CD4-positive, alpha-beta T cell (primary cell): ENCODE data around the gene PHETA1. TPM values are rescaled to one million over a fixed set of nuclear protein-coding genes. Genes with fewer than 3 reads are reported as not detected.

ENCODE experiments used
- ATAC-seq: fragments of 200-7000 bp; cut with Tn5 transposase; one replicate; pipeline ENCODE4 v1.10.0; 2022; ENCODE audit warnings: mild to moderate bottlenecking; ENCODE audit not compliant: poor library complexity
- CTCF ChIA-PET: fragments of 350-600 bp; sonication (Branson Sonifier 250); formaldehyde crosslinking; loops from one replicate; lab custom pipeline; 2021; ENCODE audit warnings: antibody characterized with exemption, inconsistent platforms; lab: Charles Lee
- POLR2A ChIA-PET: fragments of 350-600 bp; sonication (Branson Sonifier 250); formaldehyde crosslinking; loops from one replicate; lab custom pipeline; 2021; ENCODE audit warnings: antibody characterized with exemption, inconsistent platforms; lab: Charles Lee
- DNase-seq, 14 experiments: peaks; one replicate each; pipeline ENCODE4 v3.0.0-alpha.2; 2013 to 2020; ENCODE audit warnings: mixed read lengths in 2 of 14
- H3K27ac ChIP-seq, 2 donors: one replicate each; pipeline versions ENCODE4 v1.5.1 to v1.7.0; 2013; ENCODE audit warnings: low read length in 2 of 2, low read depth in 1 of 2, mild to moderate bottlenecking in 1 of 2
- H3K27me3 ChIP-seq, 2 experiments: 1 replicate in 1 of 2; 2 replicates in 1 of 2; pipeline versions ENCODE4 v1.6.1 to v1.7.0; 2013; ENCODE audit warnings: low read length in 2 of 2, control low read depth in 1 of 2, mild to moderate bottlenecking in 1 of 2, moderate library complexity in 1 of 2; ENCODE audit not compliant: insufficient read depth in 2 of 2, control insufficient read depth in 1 of 2
- H3K36me3 ChIP-seq: one replicate; pipeline ENCODE4 v1.6.1; 2013; ENCODE audit warnings: low read length, control low read depth; ENCODE audit not compliant: insufficient read depth
- H3K4me1 ChIP-seq: one replicate; pipeline ENCODE4 v1.6.1; 2013; ENCODE audit warnings: low read length, control low read depth; ENCODE audit not compliant: insufficient read depth
- H3K4me3 ChIP-seq: one replicate; pipeline ENCODE4 v1.5.1; 2013; ENCODE audit warnings: mild to moderate bottlenecking, low read length, moderate library complexity
- H3K9me3 ChIP-seq, 2 experiments: 1 replicate in 1 of 2; 2 replicates in 1 of 2; pipeline versions ENCODE4 v1.6.1 to v1.7.0; 2013; ENCODE audit warnings: low read length in 2 of 2, mild to moderate bottlenecking in 2 of 2, control low read depth in 1 of 2, moderate library complexity in 1 of 2; ENCODE audit not compliant: control insufficient read depth in 1 of 2, insufficient read depth in 1 of 2
- H3K27ac Mint-ChIP-seq: one replicate; pipeline ENCODE4 v1.8.0; 2020; ENCODE audit warnings: mixed read lengths
- H3K27me3 Mint-ChIP-seq: one replicate; pipeline ENCODE4 v1.8.0; 2021; ENCODE audit warnings: mixed read lengths
- H3K36me3 Mint-ChIP-seq: one replicate; pipeline ENCODE4 v1.8.0; 2021; ENCODE audit warnings: low read depth, mixed read lengths
- H3K4me1 Mint-ChIP-seq: one replicate; pipeline ENCODE4 v1.8.0; 2021; ENCODE audit warnings: low read depth, mixed read lengths
- H3K4me3 Mint-ChIP-seq: one replicate; pipeline ENCODE4 v1.8.0; 2020; ENCODE audit warnings: mild to moderate bottlenecking, mixed read lengths
- H3K9me3 Mint-ChIP-seq: one replicate; pipeline ENCODE4 v1.8.0; 2020; ENCODE audit warnings: mixed read lengths
- CTCF ChIP-seq: fragments of 200-600 bp; IDR thresholded peaks from one replicate; pipeline ENCODE4 v1.8.0; 2022; ENCODE audit warnings: antibody characterized with exemption, mild to moderate bottlenecking
- intact Hi-C, 2 experiments: fragments of 100-400 bp; cut with DNase I in 1 of 2; cut with micrococcal nuclease in 1 of 2; formaldehyde crosslinking; loops; one replicate each; pipeline versions ENCODE4 v1.15.1 to v1.9.0; 2023 to 2025; cut with DNase I, micrococcal nuclease
- total RNA-seq, 174 experiments: library from RNA in 2 of 174; stranded (reverse) in 2 of 174; gene quantifications; one replicate each; pipeline ENCODE4 v1.2.3 and lab custom pipeline; 2021 to 2026

The PHETA1 gene
- total RNA-seq, 2 experiments from 2014 or later: 1.3 to 1.7 TPM

GRCh38 chr12:111322336-111323250, 46.3 kb downstream of the PHETA1 start:
- H3K36me3 ChIP-seq: no peaks in the 10 kb centered on the region
- H3K9me3 Mint-ChIP-seq: no peaks in the 10 kb centered on the region
- DNase-seq: no peak
- intact Hi-C loops: no loop called here
- TF ChIP-seq CTCF: no peak
- H3K4me1 ChIP-seq: no peaks in the 10 kb centered on the region
- H3K27ac Mint-ChIP-seq: no peak overlapping the region
- H3K4me3 ChIP-seq: no peak overlapping the region
- H3K36me3 Mint-ChIP-seq: no peaks in the 10 kb centered on the region
- CTCF ChIA-PET: interaction anchor here (0.6 kb wide), 1 partner anchor 25 kb away, joined by 3 read pairs; no protein-coding TSS in a partner anchor
- POLR2A ChIA-PET: no interaction called here
- no peak overlapping the region for H3K27ac ChIP-seq
- no peak for ATAC-seq
- H3K27me3 Mint-ChIP-seq: peaks cover under 1% of the 10 kb centered on the region
- H3K4me3 Mint-ChIP-seq: no peak overlapping the region
- H3K9me3 ChIP-seq: no peaks in the 10 kb centered on the region
- H3K4me1 Mint-ChIP-seq: no peaks in the 10 kb centered on the region
- H3K27me3 ChIP-seq: no peaks in the 10 kb centered on the region

- CTCF ChIA-PET: no interaction called here
- no peak for TF ChIP-seq CTCF
- Mint-ChIP-seq H3K4me1 (no peaks in the 10 kb centered on the region), H3K4me3 (no peak overlapping the region), H3K36me3 (no peaks in the 10 kb centered on the region), H3K27ac (no peak overlapping the region), H3K27me3 (peaks cover 10% of the 10 kb centered on the region), H3K9me3 (no peaks in the 10 kb centered on the region)
- Histone ChIP-seq H3K27ac (no peak overlapping the region), H3K4me3 (no peak overlapping the region), H3K36me3 (no peaks in the 10 kb centered on the region), H3K9me3 (no peaks in the 10 kb centered on the region), H3K4me1 (no peaks in the 10 kb centered on the region), H3K27me3 (no peaks in the 10 kb centered on the region)
- no peak for DNase-seq
- ATAC-seq: no peak
- POLR2A ChIA-PET: no interaction called here
- intact Hi-C loops: no loop called here
Observed at GRCh38 chr12:111321317-111321716, 47.6 kb downstream of the PHETA1 start.

GRCh38 chr12:111320258-111321050, 48.4 kb downstream of the PHETA1 start:
- Histone ChIP-seq H3K27ac (no peak overlapping the region), H3K9me3 (no peaks in the 10 kb centered on the region), H3K4me3 (no peak overlapping the region), H3K27me3 (no peaks in the 10 kb centered on the region), H3K36me3 (no peaks in the 10 kb centered on the region), H3K4me1 (no peaks in the 10 kb centered on the region)
- Mint-ChIP-seq H3K27me3 (peaks cover 10% of the 10 kb centered on the region), H3K36me3 (no peaks in the 10 kb centered on the region), H3K27ac (no peak overlapping the region), H3K9me3 (no peaks in the 10 kb centered on the region), H3K4me1 (no peaks in the 10 kb centered on the region), H3K4me3 (no peak overlapping the region)
- TF ChIP-seq CTCF: no peak
- DNase-seq: no peak
- intact Hi-C loops: no loop called here
- ChIA-PET POLR2A (no interaction called here), CTCF (no interaction called here)
- ATAC-seq: no peak
